ENCODE measurements around the gene OXGR1.
A peak's percentile ranks its signal among the peaks of the same experiment; 100 is the strongest.
"Not testable (repeated sequence)": the region's sequence is repeated elsewhere in the genome, so short reads cannot be mapped to it uniquely, and the experiment has no call there.

Gene OXGR1

GRCh38 chr13:96994017-96994857 lies at the start of gene OXGR1:
Gene OXGR1, minus strand, starts transcription at chr13:96994476. Its CDS starts 6,717 bp downstream, at chr13:96987759.
- no peak for DNase-seq

- DNase-seq: no peak
Measured at GRCh38 chr13:97043302-97043701, 49.0 kb upstream of the OXGR1 start.

GRCh38 chr13:97030705-97031452 lies 36.6 kb upstream of the OXGR1 start:
- no peak for DNase-seq

GRCh38 chr13:97028441-97029299 lies 34.4 kb upstream of the OXGR1 start:
- DNase-seq: peak; percentile 46

GRCh38 chr13:97027162-97027554 lies 32.9 kb upstream of the OXGR1 start:
- no peak for DNase-seq

- no peak for DNase-seq
Measured at GRCh38 chr13:97026531-97027161, 32.4 kb upstream of the OXGR1 start.

- not testable (repeated sequence) for DNase-seq
Measured at GRCh38 chr13:97023812-97024211, 29.5 kb upstream of the OXGR1 start.

- DNase-seq: no peak
Measured at GRCh38 chr13:97023117-97023516, 28.8 kb upstream of the OXGR1 start.

GRCh38 chr13:97021241-97021640 lies 27.0 kb upstream of the OXGR1 start:
- DNase-seq: no peak

GRCh38 chr13:97020689-97021240 lies 26.5 kb upstream of the OXGR1 start:
- DNase-seq: no peak

- no peak for DNase-seq
Measured at GRCh38 chr13:97020194-97020593, 25.9 kb upstream of the OXGR1 start.

GRCh38 chr13:97019236-97019635 lies 25.0 kb upstream of the OXGR1 start:
- no peak for DNase-seq

- DNase-seq: peak; percentile 51
Measured at GRCh38 chr13:97018029-97018819, 23.9 kb upstream of the OXGR1 start.

- no peak for DNase-seq
Measured at GRCh38 chr13:97017322-97017721, 23.0 kb upstream of the OXGR1 start.

GRCh38 chr13:97015661-97016350 lies 21.5 kb upstream of the OXGR1 start:
- DNase-seq: peak; percentile 24

GRCh38 chr13:97012251-97013048 lies 18.2 kb upstream of the OXGR1 start:
- DNase-seq: no peak

- no peak for DNase-seq
Measured at GRCh38 chr13:97011446-97012131, 17.3 kb upstream of the OXGR1 start.

GRCh38 chr13:97008643-97009042 lies 14.4 kb upstream of the OXGR1 start:
- DNase-seq: no peak

- no peak for DNase-seq
Measured at GRCh38 chr13:97005625-97006262, 11.5 kb upstream of the OXGR1 start.
